NCI-H1105 (cell line): Measurements from ENCODE around the gene SH3BP5L.
"Not testable (repeated sequence)": the region's sequence is repeated elsewhere in the genome, so short reads cannot be mapped to it uniquely, and the experiment has no call there.

Experiments
- DNase-seq: peaks from one replicate; lab custom pipeline; 2025; lab: John Stamatoyannopoulos, UW

SH3BP5L gene

GRCh38 chr1:248810000-248810726 is 15.6 kb downstream of the SH3BP5L start:
- DNase-seq, result no peak

- DNase-seq, result no peak
Measured at GRCh38 chr1:248808876-248809275, 16.8 kb downstream of the SH3BP5L start.

GRCh38 chr1:248807067-248807737 is 18.5 kb downstream of the SH3BP5L start:
- no peak for DNase-seq

- DNase-seq, result no peak
Measured at GRCh38 chr1:248805876-248806275, 19.8 kb downstream of the SH3BP5L start.

GRCh38 chr1:248804771-248805681 is 20.7 kb downstream of the SH3BP5L start:
- DNase-seq, result no peak

GRCh38 chr1:248803501-248803900 is 22.2 kb downstream of the SH3BP5L start:
- DNase-seq, result not testable (repeated sequence)

- DNase-seq, result no peak
Measured at GRCh38 chr1:248802454-248802853, 23.3 kb downstream of the SH3BP5L start.

- DNase-seq, result no peak
Measured at GRCh38 chr1:248800459-248800858, 25.3 kb downstream of the SH3BP5L start.

GRCh38 chr1:248798791-248799190 is 26.9 kb downstream of the SH3BP5L start:
- DNase-seq, result no peak

GRCh38 chr1:248794663-248795062 is 31.1 kb downstream of the SH3BP5L start:
- not testable (repeated sequence) for DNase-seq

GRCh38 chr1:248793592-248793991 is 32.1 kb downstream of the SH3BP5L start:
- no peak for DNase-seq

- no peak for DNase-seq
Measured at GRCh38 chr1:248792342-248792741, 33.4 kb downstream of the SH3BP5L start.

- DNase-seq, result no peak
Measured at GRCh38 chr1:248791010-248791409, 34.7 kb downstream of the SH3BP5L start.

GRCh38 chr1:248790456-248790855 is 35.3 kb downstream of the SH3BP5L start:
- DNase-seq, result no peak

- not testable (repeated sequence) for DNase-seq
Measured at GRCh38 chr1:248789337-248789736, 36.4 kb downstream of the SH3BP5L start.

- no peak for DNase-seq
Measured at GRCh38 chr1:248788327-248788726, 37.4 kb downstream of the SH3BP5L start.

- DNase-seq, result no peak
Measured at GRCh38 chr1:248787430-248787829, 38.3 kb downstream of the SH3BP5L start.

- no peak for DNase-seq
Measured at GRCh38 chr1:248786156-248786555, 39.6 kb downstream of the SH3BP5L start.

- DNase-seq, result no peak
Measured at GRCh38 chr1:248783367-248783766, 42.3 kb downstream of the SH3BP5L start.

- DNase-seq, result no peak
Measured at GRCh38 chr1:248782416-248783141, 43.1 kb downstream of the SH3BP5L start.

- no peak for DNase-seq
Measured at GRCh38 chr1:248779350-248779749, 46.4 kb downstream of the SH3BP5L start.

- DNase-seq, result no peak
Measured at GRCh38 chr1:248778906-248779305, 46.8 kb downstream of the SH3BP5L start.
